Parathyroid adenoma (tissue), 2 donors: ENCODE data around the gene FAM53B.

ENCODE experiments used
- H2AFZ ChIP-seq: fragments of 300-600 bp; sonication (generic); one replicate; pipeline ENCODE4 v1.7.0; 2017; ENCODE audit warnings: antibody characterized with exemption, mild to moderate bottlenecking
- H3K27ac ChIP-seq: fragments of 300-600 bp; sonication (generic); one replicate; pipeline ENCODE4 v1.7.0; 2017
- H3K27me3 ChIP-seq: fragments of 300-600 bp; sonication (generic); one replicate; pipeline ENCODE4 v1.7.0; 2017; ENCODE audit warnings: low read length; ENCODE audit not compliant: control insufficient read depth, insufficient read depth
- H3K36me3 ChIP-seq: fragments of 300-600 bp; sonication (generic); one replicate; pipeline ENCODE4 v1.7.0; 2017; ENCODE audit warnings: low read length; ENCODE audit not compliant: control insufficient read depth, insufficient read depth
- H3K4me1 ChIP-seq: fragments of 300-600 bp; sonication (generic); one replicate; pipeline ENCODE4 v1.7.0; 2017; ENCODE audit warnings: control low read depth
- H3K4me2 ChIP-seq: fragments of 300-600 bp; sonication (generic); one replicate; pipeline ENCODE4 v1.7.0; 2017; ENCODE audit warnings: low read length
- H3K4me3 ChIP-seq: fragments of 300-600 bp; sonication (generic); one replicate; pipeline ENCODE4 v1.7.0; 2017; ENCODE audit warnings: low read depth, low read length
- H3K79me2 ChIP-seq: fragments of 300-600 bp; sonication (generic); one replicate; pipeline ENCODE4 v1.7.0; 2017; ENCODE audit warnings: control low read depth
- H3K9ac ChIP-seq: fragments of 300-600 bp; sonication (generic); one replicate; pipeline ENCODE4 v1.7.0; 2017; ENCODE audit warnings: mild to moderate bottlenecking
- H3K9me3 ChIP-seq: fragments of 300-600 bp; sonication (generic); one replicate; pipeline ENCODE4 v1.7.0; 2017; ENCODE audit warnings: low read length; ENCODE audit not compliant: control insufficient read depth
- TF ChIP-seq, protein P1 (sequence below): fragments of 300-600 bp; sonication (generic); IDR thresholded peaks from one replicate; pipeline ENCODE4 v1.7.0; 2017; ENCODE audit warnings: antibody characterized with exemption, mild to moderate bottlenecking
- donor health status: primary hyperparathyroidism.

FAM53B gene

GRCh38 chr10:124698545-124699469 lies 45.4 kb downstream of the FAM53B start:
- H3K79me2 ChIP-seq: peaks cover 41% of the 10 kb centered on the region
- H3K27ac ChIP-seq: peak overlapping the region; percentile 100
- H3K4me1 ChIP-seq: peaks cover 87% of the 10 kb centered on the region
- no peak overlapping the region for H3K4me2 ChIP-seq
- H3K9me3 ChIP-seq: no peaks in the 10 kb centered on the region
- no peaks in the 10 kb centered on the region for H3K36me3 ChIP-seq
- no peaks in the 10 kb centered on the region for H3K27me3 ChIP-seq
- H3K9ac ChIP-seq: no peak overlapping the region
- H3K4me3 ChIP-seq: no peak overlapping the region
- TF ChIP-seq, protein P1, sequence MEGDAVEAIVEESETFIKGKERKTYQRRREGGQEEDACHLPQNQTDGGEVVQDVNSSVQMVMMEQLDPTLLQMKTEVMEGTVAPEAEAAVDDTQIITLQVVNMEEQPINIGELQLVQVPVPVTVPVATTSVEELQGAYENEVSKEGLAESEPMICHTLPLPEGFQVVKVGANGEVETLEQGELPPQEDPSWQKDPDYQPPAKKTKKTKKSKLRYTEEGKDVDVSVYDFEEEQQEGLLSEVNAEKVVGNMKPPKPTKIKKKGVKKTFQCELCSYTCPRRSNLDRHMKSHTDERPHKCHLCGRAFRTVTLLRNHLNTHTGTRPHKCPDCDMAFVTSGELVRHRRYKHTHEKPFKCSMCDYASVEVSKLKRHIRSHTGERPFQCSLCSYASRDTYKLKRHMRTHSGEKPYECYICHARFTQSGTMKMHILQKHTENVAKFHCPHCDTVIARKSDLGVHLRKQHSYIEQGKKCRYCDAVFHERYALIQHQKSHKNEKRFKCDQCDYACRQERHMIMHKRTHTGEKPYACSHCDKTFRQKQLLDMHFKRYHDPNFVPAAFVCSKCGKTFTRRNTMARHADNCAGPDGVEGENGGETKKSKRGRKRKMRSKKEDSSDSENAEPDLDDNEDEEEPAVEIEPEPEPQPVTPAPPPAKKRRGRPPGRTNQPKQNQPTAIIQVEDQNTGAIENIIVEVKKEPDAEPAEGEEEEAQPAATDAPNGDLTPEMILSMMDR: no peak
- H2AFZ ChIP-seq: no peak overlapping the region

GRCh38 chr10:124697837-124698544 lies 46.2 kb downstream of the FAM53B start:
- no peak overlapping the region for H3K4me3 ChIP-seq
- H3K9ac ChIP-seq: no peak overlapping the region
- H3K9me3 ChIP-seq: no peaks in the 10 kb centered on the region
- H3K36me3 ChIP-seq: no peaks in the 10 kb centered on the region
- no peaks in the 10 kb centered on the region for H3K27me3 ChIP-seq
- H3K79me2 ChIP-seq: peaks cover 41% of the 10 kb centered on the region
- no peak overlapping the region for H2AFZ ChIP-seq
- peaks cover 84% of the 10 kb centered on the region for H3K4me1 ChIP-seq
- no peak overlapping the region for H3K27ac ChIP-seq
- H3K4me2 ChIP-seq: no peak overlapping the region
- TF ChIP-seq, protein P1: no peak

DNA sequence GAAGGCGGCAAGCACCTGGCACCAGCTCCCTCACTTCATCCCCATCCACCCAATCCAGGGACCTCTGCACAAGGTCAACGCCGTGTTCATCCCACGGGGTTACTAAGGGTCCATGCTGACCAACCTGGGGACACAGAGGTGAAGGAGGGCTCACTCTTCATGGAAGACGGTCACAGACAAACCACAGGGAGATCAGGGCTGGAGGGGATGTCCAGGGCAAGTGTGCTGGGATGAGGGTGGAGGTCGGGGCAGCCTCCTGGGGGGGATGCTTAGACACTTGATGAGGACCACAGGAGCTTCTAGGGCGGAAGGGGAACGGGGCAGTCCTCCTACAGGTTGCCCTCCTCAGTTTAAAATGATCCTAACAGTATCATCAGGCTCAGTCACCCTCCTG lies 46.7 kb downstream of the FAM53B start:
- TF ChIP-seq, protein P1: no peak

GRCh38 chr10:124696446-124697392 lies 47.5 kb downstream of the FAM53B start:
- peaks cover 41% of the 10 kb centered on the region for H3K79me2 ChIP-seq
- no peaks in the 10 kb centered on the region for H3K36me3 ChIP-seq
- peaks cover 80% of the 10 kb centered on the region for H3K4me1 ChIP-seq
- TF ChIP-seq, protein P1: no peak
- no peak overlapping the region for H3K4me2 ChIP-seq
- no peak overlapping the region for H3K9ac ChIP-seq
- no peak overlapping the region for H2AFZ ChIP-seq
- H3K27ac ChIP-seq: no peak overlapping the region
- H3K4me3 ChIP-seq: no peak overlapping the region
- H3K27me3 ChIP-seq: no peaks in the 10 kb centered on the region
- H3K9me3 ChIP-seq: no peaks in the 10 kb centered on the region

More for the DNA sequence above, 46.7 kb downstream of the FAM53B start:
- peak overlapping the region; percentile 5 for H3K27ac ChIP-seq
- H3K79me2 ChIP-seq: peaks cover 41% of the 10 kb centered on the region
- H3K27me3 ChIP-seq: no peaks in the 10 kb centered on the region
- H3K4me1 ChIP-seq: peaks cover 83% of the 10 kb centered on the region
- no peak overlapping the region for H2AFZ ChIP-seq
- H3K9ac ChIP-seq: no peak overlapping the region
- no peak overlapping the region for H3K4me3 ChIP-seq
- no peak overlapping the region for H3K4me2 ChIP-seq
- no peaks in the 10 kb centered on the region for H3K36me3 ChIP-seq
- no peaks in the 10 kb centered on the region for H3K9me3 ChIP-seq
